Osteoblast (primary cell): Measurements from ENCODE around the gene GRIN2A. TPM values are rescaled to one million over a fixed set of nuclear protein-coding genes. Genes with fewer than 3 reads are reported as not detected.

Experiments used
- DNase-seq: peaks from one replicate; pipeline ENCODE4 v3.0.0; 2011; ENCODE audit warnings: low spot score, mixed read lengths; ENCODE audit not compliant: insufficient read length; ENCODE audit errors: missing footprints
- H2AFZ ChIP-seq: 2 replicates; pipeline ENCODE4 v1.6.0; 2011; ENCODE audit warnings: mild to moderate bottlenecking, low read length
- H3K27ac ChIP-seq: 2 replicates; pipeline ENCODE4 v1.5.1; 2011; ENCODE audit warnings: mild to moderate bottlenecking, low read depth, low read length, moderate library complexity
- H3K27me3 ChIP-seq: 2 replicates; pipeline ENCODE4 v1.6.0; 2012; ENCODE audit warnings: mild to moderate bottlenecking, control low read depth, inconsistent platforms, low read length, moderate library complexity; ENCODE audit not compliant: insufficient read depth
- H3K36me3 ChIP-seq: 2 replicates; pipeline ENCODE4 v1.5.1; 2011; ENCODE audit warnings: mild to moderate bottlenecking, low read length, control low read depth, moderate library complexity; ENCODE audit not compliant: insufficient read depth
- H3K4me1 ChIP-seq: 2 replicates; pipeline ENCODE4 v1.5.1; 2011; ENCODE audit warnings: mild to moderate bottlenecking, low read length, control low read depth, moderate library complexity; ENCODE audit not compliant: insufficient read depth
- H3K4me2 ChIP-seq: 2 replicates; pipeline ENCODE4 v1.6.0; 2011; ENCODE audit warnings: mild to moderate bottlenecking, low read length; ENCODE audit not compliant: insufficient read depth
- H3K4me3 ChIP-seq: fragments of 200-600 bp; sonication (generic); 3 replicates; pipeline ENCODE4 v1.5.1; 2012; ENCODE audit warnings: mild to moderate bottlenecking, low read length, inconsistent platforms; ENCODE audit not compliant: insufficient read depth
- H3K79me2 ChIP-seq: 2 replicates; pipeline ENCODE4 v1.6.0; 2012; ENCODE audit warnings: mild to moderate bottlenecking, low read length, control low read depth, inconsistent platforms; ENCODE audit not compliant: insufficient read depth
- H3K9me3 ChIP-seq: 2 replicates; pipeline ENCODE4 v1.5.1; 2011; ENCODE audit warnings: low read depth, low read length, control low read depth
- H4K20me1 ChIP-seq: 2 replicates; pipeline ENCODE4 v1.6.0; 2012; ENCODE audit warnings: mild to moderate bottlenecking, low read length, control low read depth; ENCODE audit not compliant: insufficient read depth
- CTCF ChIP-seq: IDR thresholded peaks from 2 replicates; pipeline ENCODE4 v1.5.1; 2011; ENCODE audit warnings: mild to moderate bottlenecking, low read depth, low read length, moderate library complexity; ENCODE audit errors: extremely low read depth
- total RNA-seq: library from RNA; depleted of rRNA; stranded (reverse); fragments of >200 nt; gene quantifications from 2 replicates; pipeline ENCODE4 v1.2.3, GENCODE V29; 2012

The GRIN2A gene
- total RNA-seq, 1 donor = 0.72 TPM

- no peaks in the 10 kb centered on the region for H3K9me3 ChIP-seq
- no peaks in the 10 kb centered on the region for H3K4me1 ChIP-seq
- H3K36me3 ChIP-seq = no peaks in the 10 kb centered on the region
- DNase-seq = no peak
- H3K79me2 ChIP-seq = no peaks in the 10 kb centered on the region
- no peak overlapping the region for H3K4me3 ChIP-seq
- H4K20me1 ChIP-seq = no peaks in the 10 kb centered on the region
- no peak overlapping the region for H3K4me2 ChIP-seq
- no peak for TF ChIP-seq CTCF
- no peak overlapping the region for H3K27ac ChIP-seq
- H2AFZ ChIP-seq = no peak overlapping the region
- H3K27me3 ChIP-seq = no peaks in the 10 kb centered on the region
Observed at GRCh38 chr16:10083301-10083700, 98.9 kb downstream of the GRIN2A start.

GRCh38 chr16:10081201-10081940 lies 100.9 kb downstream of the GRIN2A start:
- Histone ChIP-seq H3K9me3 (no peaks in the 10 kb centered on the region), H3K79me2 (no peaks in the 10 kb centered on the region), H3K4me3 (no peak overlapping the region), H3K4me1 (no peaks in the 10 kb centered on the region), H3K4me2 (no peak overlapping the region), H4K20me1 (no peaks in the 10 kb centered on the region), H3K36me3 (no peaks in the 10 kb centered on the region), H2AFZ (no peak overlapping the region), H3K27me3 (no peaks in the 10 kb centered on the region), H3K27ac (no peak overlapping the region)
- DNase-seq = no peak
- TF ChIP-seq CTCF = no peak

- Histone ChIP-seq H3K27ac (no peak overlapping the region), H3K27me3 (no peaks in the 10 kb centered on the region), H3K4me1 (no peaks in the 10 kb centered on the region), H4K20me1 (no peaks in the 10 kb centered on the region), H3K79me2 (no peaks in the 10 kb centered on the region), H3K4me2 (no peak overlapping the region), H3K9me3 (no peaks in the 10 kb centered on the region), H3K36me3 (no peaks in the 10 kb centered on the region), H2AFZ (no peak overlapping the region), H3K4me3 (no peak overlapping the region)
- no peak for TF ChIP-seq CTCF
- DNase-seq = no peak
Observed at GRCh38 chr16:10080051-10080772, 102.0 kb downstream of the GRIN2A start.

- no peak for TF ChIP-seq CTCF
- H3K27ac ChIP-seq = no peak overlapping the region
- no peaks in the 10 kb centered on the region for H3K79me2 ChIP-seq
- no peak overlapping the region for H3K4me2 ChIP-seq
- no peaks in the 10 kb centered on the region for H4K20me1 ChIP-seq
- H2AFZ ChIP-seq = no peak overlapping the region
- H3K36me3 ChIP-seq = no peaks in the 10 kb centered on the region
- no peaks in the 10 kb centered on the region for H3K9me3 ChIP-seq
- DNase-seq = no peak
- no peaks in the 10 kb centered on the region for H3K27me3 ChIP-seq
- no peak overlapping the region for H3K4me3 ChIP-seq
- no peaks in the 10 kb centered on the region for H3K4me1 ChIP-seq
Observed at GRCh38 chr16:10078541-10078949, 103.7 kb downstream of the GRIN2A start.
